Spleen (tissue), 11 donors: Measurements from ENCODE around the gene PPP1R9A. TPM values are rescaled to one million over a fixed set of nuclear protein-coding genes. Genes with fewer than 3 reads are reported as not detected.

Source experiments
- DNase-seq: peaks from one replicate; pipeline ENCODE4 v3.0.0-alpha.2; 2020
- H3K27ac ChIP-seq, 8 donors: fragments of 200-600 bp; sonication (generic) in 7 of 8; 1 replicate in 4 of 8; 2 replicates in 4 of 8; pipeline versions ENCODE4 v1.5.0 to v1.8.0; 2016 to 2021; ENCODE audit warnings: inconsistent platforms in 4 of 8, mild to moderate bottlenecking in 4 of 8, moderate library complexity in 1 of 8
- H3K27me3 ChIP-seq, 7 donors: fragments of 200-600 bp; sonication (generic) in 6 of 7; replicated peaks in 1 of 7; 1 replicate in 4 of 7; 2 replicates in 3 of 7; pipeline versions ENCODE4 v1.5.0 to v1.8.0; 2016 to 2021; ENCODE audit warnings: inconsistent platforms in 3 of 7, mild to moderate bottlenecking in 1 of 7
- H3K36me3 ChIP-seq, 6 donors: fragments of 200-600 bp; sonication (generic) in 5 of 6; 1 replicate in 4 of 6; 2 replicates in 2 of 6; pipeline versions ENCODE4 v1.5.0 to v1.8.0; 2016 to 2021; ENCODE audit warnings: inconsistent platforms in 2 of 6
- H3K4me1 ChIP-seq, 6 donors: fragments of 200-600 bp; sonication (generic) in 5 of 6; 1 replicate in 3 of 6; 2 replicates in 3 of 6; pipeline versions ENCODE4 v1.5.0 to v1.8.0; 2016 to 2021; ENCODE audit warnings: inconsistent platforms in 3 of 6
- H3K4me3 ChIP-seq, 8 donors: fragments of 200-600 bp; sonication (generic) in 7 of 8; 1 replicate in 4 of 8; 2 replicates in 4 of 8; pipeline versions ENCODE4 v1.5.0 to v1.8.0; 2016 to 2021; ENCODE audit warnings: inconsistent platforms in 4 of 8, mild to moderate bottlenecking in 4 of 8, moderate library complexity in 2 of 8
- H3K9me3 ChIP-seq, 8 donors: fragments of 200-600 bp; sonication (generic) in 7 of 8; 1 replicate in 4 of 8; 2 replicates in 4 of 8; pipeline versions ENCODE4 v1.5.0 to v1.8.0; 2016 to 2021; ENCODE audit warnings: inconsistent platforms in 4 of 8
- CTCF ChIP-seq, 11 experiments: fragments of 200-600 bp in 7 of 11; fragments of 450-650 bp in 4 of 11; sonication (generic) in 4 of 11; IDR thresholded peaks in 8 of 11; conservative IDR thresholded peaks in 3 of 11; 1 replicate in 7 of 11; 2 replicates in 4 of 11; pipeline versions ENCODE4 v1.4.0 to v1.8.0; 2016 to 2021; ENCODE audit warnings: antibody characterized with exemption in 11 of 11, inconsistent platforms in 4 of 11, mild to moderate bottlenecking in 1 of 11
- POLR2A ChIP-seq, 3 donors: fragments of 450-650 bp; IDR thresholded peaks; one replicate each; pipeline ENCODE4 v1.5.1; 2017; ENCODE audit warnings: antibody characterized with exemption in 3 of 3, mild to moderate bottlenecking in 1 of 3
- POLR2AphosphoS5 ChIP-seq, 3 donors: sonication (generic); formaldehyde crosslinking; IDR thresholded peaks; one replicate each; pipeline ENCODE4 v1.5.1; 2017; ENCODE audit warnings: antibody characterized with exemption in 3 of 3
- WGBS, 5 donors: extraction: QIAGEN DNeasy Blood & Tissue Kit in 3 of 5; methylation state at CpG; one replicate each; pipeline versions ENCODE4 v1.1.5 to v1.1.7; 2013 to 2018; 5-methylcytosine and 5-hydroxymethylcytosine counted together
- intact Hi-C: fragments of 100-400 bp; cut with DNase I; formaldehyde crosslinking; loops from one replicate; pipeline ENCODE4 v1.15.0; 2023; ENCODE audit warnings: low total_unique reads
- polyA plus RNA-seq, 3 donors: library from polyadenylated mRNA; stranded (reverse); fragments of 200-250 nt; gene quantifications; one replicate each; pipeline ENCODE4 v1.2.1, GENCODE V29; 2013
- total RNA-seq, 7 donors: library from RNA; depleted of rRNA in 3 of 7; stranded (reverse); fragments of >200 nt in 3 of 7; fragmentation: NEBNext Ultra II Directional in 4 of 7; extraction: Animal tissue kit (Norgen Biotek cat#: 25700) in 4 of 7; gene quantifications; one replicate each; pipeline versions ENCODE4 v1.1.0 to v1.2.1, GENCODE V29; 2016 to 2021
- donor health status: healthy with polysubstance abuse.
- donor health status: DM: no; HTN: no; CAD: no; lungs with moderate emphysema.
- donor health status: DM: no; HTN: no; CAD: no.
- donor health status: Bipolar disorder and iron deficiency.
- donor health status: healthy.
- donor health status: DM: no; HTN: no; CAD: no.
- donor health status: DM: yes; HTN: yes; CAD: no.

The PPP1R9A gene
- total and polyA plus RNA-seq, 10 donors, result 0.52 to 24.1 (median 10.9) TPM

DNA sequence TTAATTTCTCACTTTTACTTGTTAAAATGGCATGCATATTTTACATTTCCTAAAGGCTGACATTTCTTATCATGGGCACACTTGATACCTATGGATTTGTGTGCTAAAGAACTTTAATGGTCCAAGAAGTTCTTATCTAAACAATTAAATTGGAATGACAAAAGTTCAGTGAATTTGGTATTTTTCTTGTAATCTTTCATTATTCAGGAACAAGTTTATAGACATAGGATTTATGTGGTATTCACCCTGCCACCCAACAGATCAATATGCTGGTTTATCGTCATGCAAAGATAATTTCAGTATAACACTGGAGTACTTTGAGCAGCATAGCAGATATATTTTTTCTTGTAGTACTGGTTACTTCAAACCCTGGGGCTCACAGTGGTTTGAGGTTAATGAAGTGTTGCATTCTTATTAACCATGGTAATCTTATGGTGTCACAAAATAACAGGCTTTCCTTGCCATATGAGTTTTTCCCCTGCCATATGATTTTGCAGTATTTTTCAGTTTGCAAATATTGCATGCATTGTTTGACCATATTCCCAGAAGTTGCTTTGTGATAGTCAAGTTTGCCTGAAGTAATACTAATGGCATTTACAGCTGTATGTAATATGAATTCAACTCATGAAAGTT is 148.8 kb downstream of the PPP1R9A start:
- H3K36me3 ChIP-seq, result no peaks in the 10 kb centered on the region
- TF ChIP-seq CTCF (IDR thresholded peaks at IDR 0.05 in 8 of 11, conservative IDR thresholded peaks at IDR 0.05 in 3 of 11), result no peak
- no peak for TF ChIP-seq POLR2AphosphoS5 (IDR thresholded peaks at IDR 0.05)
- no peak for TF ChIP-seq POLR2A (IDR thresholded peaks at IDR 0.05)
- DNase-seq, result no peak
- 90 to 98% (median 94%) methylated on average over 1 of the region's 1 CpG for WGBS, 5 donors
- H3K9me3 ChIP-seq, result no peaks in the 10 kb centered on the region
- no peaks in the 10 kb centered on the region for H3K27me3 ChIP-seq
- no peak overlapping the region for H3K27ac ChIP-seq
- no peak overlapping the region for H3K4me3 ChIP-seq
- H3K4me1 ChIP-seq, result no peaks in the 10 kb centered on the region
- intact Hi-C loops, result no loop called here

DNA sequence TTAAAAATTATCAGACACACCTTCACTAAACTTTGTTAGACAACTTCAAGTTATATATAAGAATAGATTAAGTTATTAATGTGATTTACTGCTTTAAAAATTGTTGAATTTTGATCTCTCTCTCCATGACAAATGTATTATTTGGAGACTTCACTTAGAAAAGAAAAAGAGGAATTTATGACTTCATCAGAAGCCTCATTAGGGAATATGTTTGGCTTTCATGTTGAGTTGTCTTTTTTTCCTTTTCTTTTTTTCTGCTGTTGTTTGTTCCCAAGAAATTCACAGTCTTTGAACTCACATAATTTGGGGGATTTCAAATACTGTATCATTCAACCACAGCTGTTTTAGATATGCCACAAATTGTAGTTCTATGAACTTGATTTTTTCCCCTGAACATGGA is 149.5 kb downstream of the PPP1R9A start:
- Histone ChIP-seq H3K27me3 (no peaks in the 10 kb centered on the region), H3K27ac (no peak overlapping the region), H3K9me3 (no peaks in the 10 kb centered on the region), H3K4me3 (no peak overlapping the region), H3K4me1 (no peaks in the 10 kb centered on the region), H3K36me3 (no peaks in the 10 kb centered on the region)
- DNase-seq, result no peak
- intact Hi-C loops, result no loop called here
- TF ChIP-seq POLR2AphosphoS5 (IDR thresholded peaks at IDR 0.05), result no peak
- no peak for TF ChIP-seq CTCF (IDR thresholded peaks at IDR 0.05 in 8 of 11, conservative IDR thresholded peaks at IDR 0.05 in 3 of 11)
- TF ChIP-seq POLR2A (IDR thresholded peaks at IDR 0.05), result no peak

DNA sequence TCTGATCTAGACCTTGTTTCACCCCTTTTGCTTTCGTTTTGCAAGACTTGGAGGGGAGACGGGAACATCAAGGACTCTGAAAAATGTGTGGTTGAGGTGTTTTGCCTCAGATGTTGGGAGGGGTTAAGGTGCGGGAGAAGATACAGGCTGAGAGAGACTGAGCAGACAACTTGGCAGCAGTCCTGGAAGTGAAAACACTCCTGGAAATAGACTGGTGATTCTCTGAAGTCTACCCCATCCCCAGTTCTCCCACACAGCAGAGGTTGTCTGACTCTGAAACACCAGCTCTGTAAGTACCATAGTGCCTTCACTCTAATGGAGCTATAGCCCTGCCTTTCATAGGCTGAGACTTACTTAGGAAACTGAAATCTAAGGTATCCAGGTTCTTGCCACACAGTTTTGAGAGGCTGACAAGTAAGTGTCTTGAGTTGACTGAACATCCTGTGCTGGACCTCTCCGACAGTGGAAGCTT is 152.5 kb downstream of the PPP1R9A start:
- WGBS, 5 donors, result 66 to 85% (median 77%) methylated on average over 4 of the region's 4 CpGs
- Histone ChIP-seq H3K9me3 (no peaks in the 10 kb centered on the region), H3K27me3 (no peaks in the 10 kb centered on the region), H3K4me1 (no peaks in the 10 kb centered on the region), H3K4me3 (no peak overlapping the region), H3K36me3 (no peaks in the 10 kb centered on the region), H3K27ac (no peak overlapping the region)
- intact Hi-C loops, result no loop called here
- TF ChIP-seq POLR2A (IDR thresholded peaks at IDR 0.05), result no peak
- TF ChIP-seq CTCF (IDR thresholded peaks at IDR 0.05 in 8 of 11, conservative IDR thresholded peaks at IDR 0.05 in 3 of 11), result no peak
- TF ChIP-seq POLR2AphosphoS5 (IDR thresholded peaks at IDR 0.05), result no peak
- no peak for DNase-seq

DNA sequence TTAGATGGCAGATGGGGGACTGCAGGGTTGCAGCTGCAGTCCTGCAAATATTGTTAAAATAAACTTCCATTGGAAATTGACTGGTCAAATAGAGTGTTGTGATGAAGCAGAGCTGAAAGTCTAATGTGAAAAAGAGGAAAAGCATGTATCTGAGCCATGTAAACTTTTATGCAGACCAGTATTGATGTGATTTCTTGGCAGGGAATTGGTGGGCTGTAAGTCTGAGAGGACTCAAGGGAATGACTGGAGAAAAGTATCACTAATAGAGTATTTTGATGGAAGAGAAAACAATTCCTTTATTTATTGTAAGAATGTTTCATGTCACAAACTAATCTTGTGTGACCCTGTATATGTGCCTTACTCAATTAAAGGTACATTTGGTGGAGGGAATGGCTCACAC is 155.5 kb downstream of the PPP1R9A start:
- Histone ChIP-seq H3K27ac (no peak overlapping the region), H3K4me3 (no peak overlapping the region), H3K36me3 (no peaks in the 10 kb centered on the region), H3K9me3 (no peaks in the 10 kb centered on the region), H3K4me1 (no peaks in the 10 kb centered on the region), H3K27me3 (no peaks in the 10 kb centered on the region)
- intact Hi-C loops, result no loop called here
- DNase-seq, result no peak
- no peak for TF ChIP-seq POLR2A (IDR thresholded peaks at IDR 0.05)
